IMR-90 (cell line): ENCODE measurements around the gene DGAT2. TPM values are rescaled to one million over a fixed set of nuclear protein-coding genes. Genes with fewer than 3 reads are reported as not detected.

ENCODE experiments used
- ATAC-seq: fragments of 200-7000 bp; cut with Tn5 transposase; 2 replicates; pipeline ENCODE4 v1.9.1; 2020; ENCODE audit warnings: low read depth, mild to moderate bottlenecking, moderate library complexity
- BruUV-seq: library from RNA; stranded (reverse); fragments of 400-500 nt; replicated peaks from 2 replicates; lab custom pipeline; 2021; lab: Mats Ljungman, UMichigan
- CTCF ChIA-PET: fragments of 300-600 bp; formaldehyde crosslinking; extraction: SDS; loops from one replicate; lab custom pipeline; 2021; ENCODE audit warnings: antibody characterized with exemption; lab: Yijun Ruan, JAX
- POLR2A ChIA-PET: fragments of 300-600 bp; sonication (Branson Sonifier 250); formaldehyde crosslinking; loops from one replicate; lab custom pipeline; 2022; ENCODE audit warnings: antibody characterized with exemption; ENCODE audit not compliant: unreplicated experiment; lab: Charles Lee
- DNase-seq: peaks from one replicate; pipeline ENCODE4 v3.0.0; 2013
- H2AFZ ChIP-seq: replicated peaks from 2 replicates; pipeline ENCODE3; 2013; ENCODE audit warnings: low read length, mild to moderate bottlenecking; ENCODE audit not compliant: poor library complexity
- H2AK5ac ChIP-seq: 2 replicates; pipeline ENCODE4 v1.6.1; 2013; ENCODE audit warnings: low read depth, low read length, inconsistent platforms
- H2AK9ac ChIP-seq: replicated peaks from 2 replicates; pipeline ENCODE3; 2013; ENCODE audit warnings: mild to moderate bottlenecking, low read depth, low read length, moderate library complexity; ENCODE audit not compliant: poor library complexity
- H2BK120ac ChIP-seq: 2 replicates; pipeline ENCODE4 v1.6.1; 2013; ENCODE audit warnings: low read depth, low read length, inconsistent platforms
- H2BK15ac ChIP-seq: 3 replicates; pipeline ENCODE4 v1.6.1; 2013; ENCODE audit warnings: low read depth, low read length, inconsistent platforms
- H2BK20ac ChIP-seq: 2 replicates; pipeline ENCODE4 v1.6.1; 2013; ENCODE audit warnings: low read depth, mild to moderate bottlenecking, inconsistent platforms, low read length, moderate library complexity
- H2BK5ac ChIP-seq: 2 replicates; pipeline ENCODE4 v1.6.1; 2013; ENCODE audit warnings: mild to moderate bottlenecking, low read depth, low read length, inconsistent platforms; ENCODE audit not compliant: poor library complexity, severe bottlenecking
- H3K14ac ChIP-seq: replicated peaks from 2 replicates; pipeline ENCODE4 v1.6.1; 2013; ENCODE audit warnings: low read depth, low read length, inconsistent platforms
- H3K18ac ChIP-seq: 2 replicates; pipeline ENCODE4 v1.6.1; 2013; ENCODE audit warnings: low read depth, low read length, control low read depth
- H3K23ac ChIP-seq: 2 replicates; pipeline ENCODE4 v1.6.1; 2013; ENCODE audit warnings: low read depth, low read length, inconsistent platforms
- H3K27ac ChIP-seq: 2 replicates; pipeline ENCODE4 v1.5.1; 2013; ENCODE audit warnings: mild to moderate bottlenecking, control low read depth, low read length; ENCODE audit not compliant: insufficient read depth
- H3K27me3 ChIP-seq: 2 replicates; pipeline ENCODE4 v1.6.1; 2013; ENCODE audit warnings: low read length; ENCODE audit not compliant: control insufficient read depth, insufficient read depth
- H3K36me3 ChIP-seq: 2 replicates; pipeline ENCODE4 v1.6.1; 2013; ENCODE audit warnings: low read length, mixed read lengths; ENCODE audit not compliant: control insufficient read depth, insufficient read depth
- H3K4ac ChIP-seq: 2 replicates; pipeline ENCODE4 v1.6.1; 2013; ENCODE audit warnings: low read depth, low read length, inconsistent platforms
- H3K4me1 ChIP-seq: 2 replicates; pipeline ENCODE4 v1.6.1; 2013; ENCODE audit warnings: low read length, mixed read lengths; ENCODE audit not compliant: control insufficient read depth, insufficient read depth
- H3K4me2 ChIP-seq: 2 replicates; pipeline ENCODE4 v1.6.1; 2013; ENCODE audit warnings: low read depth, mild to moderate bottlenecking, control low read depth, low read length, moderate library complexity
- H3K4me3 ChIP-seq: 2 replicates; pipeline ENCODE4 v1.5.1; 2013; ENCODE audit warnings: low read depth, mild to moderate bottlenecking, control low read depth, low read length, moderate library complexity; ENCODE audit not compliant: insufficient read depth
- H3K56ac ChIP-seq: 2 replicates; pipeline ENCODE4 v1.6.1; 2013; ENCODE audit warnings: low read length, inconsistent platforms; ENCODE audit not compliant: insufficient read depth; ENCODE audit errors: extremely low read depth
- H3K79me1 ChIP-seq, 2 experiments: 2 replicates each; pipeline ENCODE4 v1.6.1; 2013; ENCODE audit warnings: low read length in 2 of 2, inconsistent platforms in 1 of 2, low read depth in 1 of 2
- H3K9ac ChIP-seq: 2 replicates; pipeline ENCODE4 v1.6.1; 2013; ENCODE audit warnings: low read depth, low read length, control low read depth
- H3K9me1 ChIP-seq: 2 replicates; pipeline ENCODE4 v1.6.1; 2013; ENCODE audit warnings: low read length, inconsistent platforms; ENCODE audit not compliant: insufficient read depth
- H3K9me3 ChIP-seq: 2 replicates; pipeline ENCODE4 v1.6.1; 2013; ENCODE audit warnings: low read length; ENCODE audit not compliant: control insufficient read depth, insufficient read depth
- H4K20me1 ChIP-seq: 2 replicates; pipeline ENCODE4 v1.6.1; 2013; ENCODE audit warnings: low read length, inconsistent platforms; ENCODE audit not compliant: insufficient read depth
- H4K5ac ChIP-seq: 2 replicates; pipeline ENCODE4 v1.6.1; 2013; ENCODE audit warnings: mild to moderate bottlenecking, low read depth, low read length, control low read depth
- H4K8ac ChIP-seq, 2 experiments: 2 replicates each; pipeline ENCODE4 v1.6.1; 2013; ENCODE audit warnings: low read depth in 2 of 2, low read length in 2 of 2, control low read depth in 1 of 2, inconsistent platforms in 1 of 2
- H4K91ac ChIP-seq: 2 replicates; pipeline ENCODE4 v1.6.1; 2013; ENCODE audit warnings: low read depth, low read length, inconsistent platforms; ENCODE audit not compliant: insufficient read depth
- CHD1 ChIP-seq: IDR thresholded peaks from 2 replicates; pipeline ENCODE4 v1.6.1; 2012; ENCODE audit warnings: low read depth, low read length, improper control_type of control experiment
- FOS ChIP-seq: fragments of 150-350 bp; IDR thresholded peaks from 2 replicates; pipeline ENCODE4 v1.6.1; 2016; ENCODE audit warnings: low read depth, low read length
- MAZ ChIP-seq: IDR thresholded peaks from 2 replicates; pipeline ENCODE4 v1.6.1; 2012; ENCODE audit warnings: low read depth, mild to moderate bottlenecking, low read length, improper control_type of control experiment, moderate library complexity, borderline replicate concordance
- POLR2A ChIP-seq: IDR thresholded peaks from 2 replicates; pipeline ENCODE4 v1.6.1; 2012; ENCODE audit warnings: mild to moderate bottlenecking, low read depth, low read length
- RAD21 ChIP-seq: IDR thresholded peaks from 2 replicates; pipeline ENCODE4 v1.6.1; 2012; ENCODE audit warnings: low read length, improper control_type of control experiment
- RCOR1 ChIP-seq: IDR thresholded peaks from 2 replicates; pipeline ENCODE4 v1.6.1; 2012; ENCODE audit warnings: mild to moderate bottlenecking, low read length, improper control_type of control experiment; ENCODE audit not compliant: insufficient replicate concordance
- SMC3 ChIP-seq: fragments of 150-350 bp; IDR thresholded peaks from 2 replicates; pipeline ENCODE4 v1.6.1; 2016; ENCODE audit warnings: low read depth, mild to moderate bottlenecking, antibody characterized with exemption, low read length, moderate library complexity
- WGBS, 2 experiments: methylation state at CpG; one replicate each; pipeline versions ENCODE4 v1.1.5 to v1.1.7; 2013; ENCODE audit warnings: missing lambda C conversion rate in 2 of 2; ENCODE audit not compliant: insufficient read length in 1 of 2; ENCODE audit errors: extremely low coverage in 2 of 2; 5-methylcytosine and 5-hydroxymethylcytosine counted together
- dilution Hi-C: fragments of 300-500 bp; cut with HindIII; formaldehyde crosslinking; loops from one replicate; pipeline ENCODE4 v1.14.3; 2018; ENCODE audit warnings: low sequenced_read_pairs; ENCODE audit not compliant: unreplicated experiment
- in situ Hi-C: fragments of 300-500 bp; cut with MboI; formaldehyde crosslinking; loops from 3 replicates; pipeline ENCODE4 v1.14.3; 2019; ENCODE audit warnings: low sequenced_read_pairs, inconsistent platforms, mixed read lengths
- intact Hi-C: fragments of 100-400 bp; cut with micrococcal nuclease; formaldehyde crosslinking; loops from 2 replicates; pipeline ENCODE4 v1.10.0; 2022
- polyA plus RNA-seq, 3 experiments: library from polyadenylated mRNA; depleted of rRNA; stranded (reverse); fragments of >200 nt; gene quantifications; 2 replicates each; pipeline ENCODE4 v1.2.3, GENCODE V29; 2012; ENCODE audit warnings: low replicate concordance in 1 of 3
- total RNA-seq: library from RNA; depleted of rRNA; stranded (reverse); fragments of >200 nt; gene quantifications from 2 replicates; pipeline ENCODE4 v1.2.3, GENCODE V29; 2012

Gene DGAT2
- total and polyA plus RNA-seq, 2 of the 4 experiments (the other 2 are of a cell fraction) = 2.3 to 2.4 TPM

- no peak overlapping the region for H3K4ac ChIP-seq
- H4K8ac ChIP-seq = no peak overlapping the region
- H3K18ac ChIP-seq = no peak overlapping the region
- no peaks in the 10 kb centered on the region for H3K36me3 ChIP-seq
- WGBS, 2 experiments = no CpG with 5 or more reads among the region's 3 CpGs
- H4K20me1 ChIP-seq = no peaks in the 10 kb centered on the region
- no peaks in the 10 kb centered on the region for H3K79me1 ChIP-seq
- H2BK20ac ChIP-seq = no peak overlapping the region
- H3K27ac ChIP-seq = no peak overlapping the region
- H2AK5ac ChIP-seq = no peak overlapping the region
- no peak overlapping the region for H3K23ac ChIP-seq
- H3K4me1 ChIP-seq = no peaks in the 10 kb centered on the region
- H2BK15ac ChIP-seq = no peak overlapping the region
- no peak overlapping the region for H3K9ac ChIP-seq
- peaks cover 58% of the 10 kb centered on the region for H3K27me3 ChIP-seq
- in situ Hi-C loops = no loop called here
- ChIA-PET CTCF (no interaction called here), POLR2A (no interaction called here)
- no peak overlapping the region for H3K4me3 ChIP-seq
- H2AFZ ChIP-seq = no peak overlapping the region
- DNase-seq = no peak
- H2BK120ac ChIP-seq = no peak overlapping the region
- no peak overlapping the region for H2AK9ac ChIP-seq
- H2BK5ac ChIP-seq = no peak overlapping the region
- TF ChIP-seq RAD21 (no peak), FOS (no peak), SMC3 (no peak), RCOR1 (no peak), MAZ (no peak), CHD1 (no peak), POLR2A (no peak)
- ATAC-seq = no peak
- no peaks in the 10 kb centered on the region; the same call in 1 of the 2 replicates for H3K9me1 ChIP-seq
- H4K5ac ChIP-seq = no peak overlapping the region
- BruUV-seq = no TSS peak
- dilution Hi-C loops = no loop called here
- no peak overlapping the region for H4K91ac ChIP-seq
- no peak overlapping the region for H3K14ac ChIP-seq
- H3K4me2 ChIP-seq = no peak overlapping the region
- no peaks in the 10 kb centered on the region for H3K9me3 ChIP-seq
- intact Hi-C loops = no loop called here
- H3K56ac ChIP-seq = no peak overlapping the region
Measured at GRCh38 chr11:75789521-75789920, 20.9 kb downstream of the DGAT2 start.
